HG03175 (cell line): ENCODE data around the gene COQ10A.
"Not testable (repeated sequence)": the region's sequence is repeated elsewhere in the genome, so short reads cannot be mapped to it uniquely, and the experiment has no call there.

ENCODE experiments used
- ATAC-seq: cut with Tn5 transposase; IDR thresholded peaks from one replicate; pipeline ENCODE4 v1.9.1; 2021; ENCODE audit warnings: mild to moderate bottlenecking, moderate library complexity; ENCODE audit not compliant: unreplicated experiment

The COQ10A gene

GRCh38 chr12:56242986-56243385, 23.8 kb upstream of the COQ10A start:
- no peak for ATAC-seq

- no peak for ATAC-seq
These were observed 23.0 kb upstream of the COQ10A start for GRCh38 chr12:56243731-56244181.

GRCh38 chr12:56244494-56244893, 22.2 kb upstream of the COQ10A start:
- ATAC-seq = no peak

GRCh38 chr12:56247923-56248322, 18.8 kb upstream of the COQ10A start:
- ATAC-seq = no peak

- ATAC-seq = no peak
These were observed 18.0 kb upstream of the COQ10A start for GRCh38 chr12:56248711-56249110.

- ATAC-seq = no peak
These were observed 14.1 kb upstream of the COQ10A start for GRCh38 chr12:56252649-56253048.

GRCh38 chr12:56253091-56253490, 13.7 kb upstream of the COQ10A start:
- no peak for ATAC-seq

- no peak for ATAC-seq
These were observed 11.1 kb upstream of the COQ10A start for GRCh38 chr12:56255671-56256070.

- ATAC-seq = no peak
These were observed 10.3 kb upstream of the COQ10A start for GRCh38 chr12:56256326-56256960.

GRCh38 chr12:56257071-56257470, 9.7 kb upstream of the COQ10A start:
- ATAC-seq = no peak

- peak; percentile 12 for ATAC-seq
These were observed 9.2 kb upstream of the COQ10A start for GRCh38 chr12:56257491-56258067.

GRCh38 chr12:56258068-56258819, 8.5 kb upstream of the COQ10A start, which contains the start of gene ANKRD52:
Gene ANKRD52, minus strand, starts transcription at chr12:56258384. Its CDS starts 115 bp downstream, at chr12:56258269.
- ATAC-seq = peak; percentile 87

- ATAC-seq = no peak
These were observed 7.9 kb upstream of the COQ10A start for GRCh38 chr12:56258820-56259183.

- no peak for ATAC-seq
These were observed 6.4 kb upstream of the COQ10A start for GRCh38 chr12:56260380-56260779.

GRCh38 chr12:56260921-56261320, 5.8 kb upstream of the COQ10A start:
- no peak for ATAC-seq

- ATAC-seq = no peak
These were observed 5.1 kb upstream of the COQ10A start for GRCh38 chr12:56261503-56262232.

GRCh38 chr12:56262955-56263354, 3.8 kb upstream of the COQ10A start:
- not testable (repeated sequence) for ATAC-seq

- ATAC-seq = not testable (repeated sequence)
These were observed 562 bp upstream of the COQ10A start for GRCh38 chr12:56266068-56266692.

GRCh38 chr12:56267443-56268071, 815 bp downstream of the COQ10A start:
- ATAC-seq = peak; percentile 20

GRCh38 chr12:56271031-56271430, 4.3 kb downstream of the COQ10A start:
- ATAC-seq = no peak
